IMR-90 (cell line): Measurements from ENCODE around the gene SEL1L2. TPM values are rescaled to one million over a fixed set of nuclear protein-coding genes. Genes with fewer than 3 reads are reported as not detected.

ENCODE experiments used
- ATAC-seq: fragments of 200-7000 bp; cut with Tn5 transposase; 2 replicates; pipeline ENCODE4 v1.9.1; 2020; ENCODE audit warnings: low read depth, mild to moderate bottlenecking, moderate library complexity
- BruUV-seq: library from RNA; stranded (reverse); fragments of 400-500 nt; replicated peaks from 2 replicates; lab custom pipeline; 2021; lab: Mats Ljungman, UMichigan
- CTCF ChIA-PET: fragments of 300-600 bp; formaldehyde crosslinking; extraction: SDS; loops from one replicate; lab custom pipeline; 2021; ENCODE audit warnings: antibody characterized with exemption; lab: Yijun Ruan, JAX
- POLR2A ChIA-PET: fragments of 300-600 bp; sonication (Branson Sonifier 250); formaldehyde crosslinking; loops from one replicate; lab custom pipeline; 2022; ENCODE audit warnings: antibody characterized with exemption; ENCODE audit not compliant: unreplicated experiment; lab: Charles Lee
- DNase-seq: peaks from one replicate; pipeline ENCODE4 v3.0.0; 2013
- H2AFZ ChIP-seq: replicated peaks from 2 replicates; pipeline ENCODE3; 2013; ENCODE audit warnings: low read length, mild to moderate bottlenecking; ENCODE audit not compliant: poor library complexity
- H2AK5ac ChIP-seq: 2 replicates; pipeline ENCODE4 v1.6.1; 2013; ENCODE audit warnings: low read depth, low read length, inconsistent platforms
- H2AK9ac ChIP-seq: replicated peaks from 2 replicates; pipeline ENCODE3; 2013; ENCODE audit warnings: mild to moderate bottlenecking, low read depth, low read length, moderate library complexity; ENCODE audit not compliant: poor library complexity
- H2BK120ac ChIP-seq: 2 replicates; pipeline ENCODE4 v1.6.1; 2013; ENCODE audit warnings: low read depth, low read length, inconsistent platforms
- H2BK15ac ChIP-seq: 3 replicates; pipeline ENCODE4 v1.6.1; 2013; ENCODE audit warnings: low read depth, low read length, inconsistent platforms
- H2BK20ac ChIP-seq: 2 replicates; pipeline ENCODE4 v1.6.1; 2013; ENCODE audit warnings: low read depth, mild to moderate bottlenecking, inconsistent platforms, low read length, moderate library complexity
- H2BK5ac ChIP-seq: 2 replicates; pipeline ENCODE4 v1.6.1; 2013; ENCODE audit warnings: mild to moderate bottlenecking, low read depth, low read length, inconsistent platforms; ENCODE audit not compliant: poor library complexity, severe bottlenecking
- H3K14ac ChIP-seq: replicated peaks from 2 replicates; pipeline ENCODE4 v1.6.1; 2013; ENCODE audit warnings: low read depth, low read length, inconsistent platforms
- H3K18ac ChIP-seq: 2 replicates; pipeline ENCODE4 v1.6.1; 2013; ENCODE audit warnings: low read depth, low read length, control low read depth
- H3K23ac ChIP-seq: 2 replicates; pipeline ENCODE4 v1.6.1; 2013; ENCODE audit warnings: low read depth, low read length, inconsistent platforms
- H3K27ac ChIP-seq: 2 replicates; pipeline ENCODE4 v1.5.1; 2013; ENCODE audit warnings: mild to moderate bottlenecking, control low read depth, low read length; ENCODE audit not compliant: insufficient read depth
- H3K27me3 ChIP-seq: 2 replicates; pipeline ENCODE4 v1.6.1; 2013; ENCODE audit warnings: low read length; ENCODE audit not compliant: control insufficient read depth, insufficient read depth
- H3K36me3 ChIP-seq: 2 replicates; pipeline ENCODE4 v1.6.1; 2013; ENCODE audit warnings: low read length, mixed read lengths; ENCODE audit not compliant: control insufficient read depth, insufficient read depth
- H3K4ac ChIP-seq: 2 replicates; pipeline ENCODE4 v1.6.1; 2013; ENCODE audit warnings: low read depth, low read length, inconsistent platforms
- H3K4me1 ChIP-seq: 2 replicates; pipeline ENCODE4 v1.6.1; 2013; ENCODE audit warnings: low read length, mixed read lengths; ENCODE audit not compliant: control insufficient read depth, insufficient read depth
- H3K4me2 ChIP-seq: 2 replicates; pipeline ENCODE4 v1.6.1; 2013; ENCODE audit warnings: low read depth, mild to moderate bottlenecking, control low read depth, low read length, moderate library complexity
- H3K4me3 ChIP-seq: 2 replicates; pipeline ENCODE4 v1.5.1; 2013; ENCODE audit warnings: low read depth, mild to moderate bottlenecking, control low read depth, low read length, moderate library complexity; ENCODE audit not compliant: insufficient read depth
- H3K56ac ChIP-seq: 2 replicates; pipeline ENCODE4 v1.6.1; 2013; ENCODE audit warnings: low read length, inconsistent platforms; ENCODE audit not compliant: insufficient read depth; ENCODE audit errors: extremely low read depth
- H3K79me1 ChIP-seq, 2 experiments: 2 replicates each; pipeline ENCODE4 v1.6.1; 2013; ENCODE audit warnings: low read length in 2 of 2, inconsistent platforms in 1 of 2, low read depth in 1 of 2
- H3K9ac ChIP-seq: 2 replicates; pipeline ENCODE4 v1.6.1; 2013; ENCODE audit warnings: low read depth, low read length, control low read depth
- H3K9me1 ChIP-seq: 2 replicates; pipeline ENCODE4 v1.6.1; 2013; ENCODE audit warnings: low read length, inconsistent platforms; ENCODE audit not compliant: insufficient read depth
- H3K9me3 ChIP-seq: 2 replicates; pipeline ENCODE4 v1.6.1; 2013; ENCODE audit warnings: low read length; ENCODE audit not compliant: control insufficient read depth, insufficient read depth
- H4K20me1 ChIP-seq: 2 replicates; pipeline ENCODE4 v1.6.1; 2013; ENCODE audit warnings: low read length, inconsistent platforms; ENCODE audit not compliant: insufficient read depth
- H4K5ac ChIP-seq: 2 replicates; pipeline ENCODE4 v1.6.1; 2013; ENCODE audit warnings: mild to moderate bottlenecking, low read depth, low read length, control low read depth
- H4K8ac ChIP-seq, 2 experiments: 2 replicates each; pipeline ENCODE4 v1.6.1; 2013; ENCODE audit warnings: low read depth in 2 of 2, low read length in 2 of 2, control low read depth in 1 of 2, inconsistent platforms in 1 of 2
- H4K91ac ChIP-seq: 2 replicates; pipeline ENCODE4 v1.6.1; 2013; ENCODE audit warnings: low read depth, low read length, inconsistent platforms; ENCODE audit not compliant: insufficient read depth
- BHLHE40 ChIP-seq: fragments of 150-350 bp; IDR thresholded peaks from 2 replicates; pipeline ENCODE4 v1.6.1; 2016; ENCODE audit warnings: mild to moderate bottlenecking, low read depth, low read length
- CEBPB ChIP-seq: IDR thresholded peaks from 2 replicates; pipeline ENCODE4 v1.6.1; 2012; ENCODE audit warnings: low read depth, low read length, improper control_type of control experiment
- CHD1 ChIP-seq: IDR thresholded peaks from 2 replicates; pipeline ENCODE4 v1.6.1; 2012; ENCODE audit warnings: low read depth, low read length, improper control_type of control experiment
- ELK1 ChIP-seq: fragments of 150-350 bp; IDR thresholded peaks from 2 replicates; pipeline ENCODE4 v1.6.1; 2016; ENCODE audit warnings: low read depth, mild to moderate bottlenecking, low read length, moderate library complexity, borderline replicate concordance
- MAFK ChIP-seq: IDR thresholded peaks from 2 replicates; pipeline ENCODE4 v1.6.1; 2012; ENCODE audit warnings: low read depth, low read length, improper control_type of control experiment
- MXI1 ChIP-seq: IDR thresholded peaks from 2 replicates; pipeline ENCODE4 v1.6.1; 2012; ENCODE audit warnings: low read depth, mild to moderate bottlenecking, low read length, moderate library complexity, borderline replicate concordance
- RAD21 ChIP-seq: IDR thresholded peaks from 2 replicates; pipeline ENCODE4 v1.6.1; 2012; ENCODE audit warnings: low read length, improper control_type of control experiment
- RCOR1 ChIP-seq: IDR thresholded peaks from 2 replicates; pipeline ENCODE4 v1.6.1; 2012; ENCODE audit warnings: mild to moderate bottlenecking, low read length, improper control_type of control experiment; ENCODE audit not compliant: insufficient replicate concordance
- RFX5 ChIP-seq: IDR thresholded peaks from 2 replicates; pipeline ENCODE4 v1.8.0; 2012; ENCODE audit warnings: low read depth, mild to moderate bottlenecking, low read length, moderate library complexity
- WGBS, 2 experiments: methylation state at CpG; one replicate each; pipeline versions ENCODE4 v1.1.5 to v1.1.7; 2013; ENCODE audit warnings: missing lambda C conversion rate in 2 of 2; ENCODE audit not compliant: insufficient read length in 1 of 2; ENCODE audit errors: extremely low coverage in 2 of 2; 5-methylcytosine and 5-hydroxymethylcytosine counted together
- dilution Hi-C: fragments of 300-500 bp; cut with HindIII; formaldehyde crosslinking; loops from one replicate; pipeline ENCODE4 v1.14.3; 2018; ENCODE audit warnings: low sequenced_read_pairs; ENCODE audit not compliant: unreplicated experiment
- in situ Hi-C: fragments of 300-500 bp; cut with MboI; formaldehyde crosslinking; loops from 3 replicates; pipeline ENCODE4 v1.14.3; 2019; ENCODE audit warnings: low sequenced_read_pairs, inconsistent platforms, mixed read lengths
- intact Hi-C: fragments of 100-400 bp; cut with micrococcal nuclease; formaldehyde crosslinking; loops from 2 replicates; pipeline ENCODE4 v1.10.0; 2022
- polyA plus RNA-seq, 3 experiments: library from polyadenylated mRNA; depleted of rRNA; stranded (reverse); fragments of >200 nt; gene quantifications; 2 replicates each; pipeline ENCODE4 v1.2.3, GENCODE V29; 2012; ENCODE audit warnings: low replicate concordance in 1 of 3
- total RNA-seq: library from RNA; depleted of rRNA; stranded (reverse); fragments of >200 nt; gene quantifications from 2 replicates; pipeline ENCODE4 v1.2.3, GENCODE V29; 2012
- TF ChIP-seq, protein P1 (sequence below): conservative IDR thresholded peaks from 2 replicates; pipeline ENCODE4 v1.5.1; 2012; ENCODE audit warnings: mild to moderate bottlenecking, low read depth, low read length, improper control_type of control experiment

SEL1L2 gene
- total and polyA plus RNA-seq, 2 of the 4 experiments (the other 2 are of a cell fraction), result not detected

DNA sequence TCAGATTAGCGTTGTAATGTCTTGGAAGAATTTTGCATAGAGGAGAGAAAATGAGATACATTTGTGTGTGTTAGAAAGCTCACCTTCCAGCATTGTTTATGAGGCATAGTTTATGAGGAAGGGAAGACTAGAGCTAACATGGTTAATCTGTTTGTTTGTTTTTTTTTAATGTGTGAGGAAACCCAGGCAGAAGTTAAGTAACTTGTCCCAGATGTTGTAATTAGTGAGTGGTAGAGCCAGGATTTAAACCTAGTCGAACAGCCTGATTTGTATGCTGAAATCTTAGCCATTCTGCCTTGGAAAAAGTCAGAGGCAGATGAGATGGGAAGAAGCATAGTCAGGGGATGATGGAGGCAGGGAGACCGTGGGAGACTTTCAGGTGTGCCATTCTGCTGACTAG lies 176.5 kb downstream of the SEL1L2 start:
- Histone ChIP-seq H3K56ac (no peak overlapping the region), H2AK5ac (no peak overlapping the region), H3K79me1 (peaks cover 0 to 5% of the 10 kb centered on the region in 2 experiments; a peak in 1 of 4 replicates), H3K4me2 (no peak overlapping the region), H4K5ac (no peak overlapping the region), H3K4me3 (no peak overlapping the region), H2BK20ac (no peak overlapping the region), H3K14ac (no peak overlapping the region), H3K23ac (no peak overlapping the region), H3K27ac (no peak overlapping the region), H2AK9ac (no peak overlapping the region), H3K4ac (no peak overlapping the region), H2BK120ac (no peak overlapping the region), H2BK5ac (no peak overlapping the region), H3K18ac (no peak overlapping the region), H4K20me1 (no peaks in the 10 kb centered on the region), H3K36me3 (peaks cover 43% of the 10 kb centered on the region), H2AFZ (no peak overlapping the region), H2BK15ac (no peak overlapping the region), H3K27me3 (no peaks in the 10 kb centered on the region), H3K9ac (no peak overlapping the region), H3K4me1 (no peaks in the 10 kb centered on the region), H3K9me3 (no peaks in the 10 kb centered on the region), H3K9me1 (no peaks in the 10 kb centered on the region), H4K8ac (no peak overlapping the region), H4K91ac (no peak overlapping the region)
- ChIA-PET CTCF (interaction anchor here (0.7 to 1.1 kb wide), 2 partner anchors 25 to 125 kb away, joined by 3 read pairs; no protein-coding TSS in a partner anchor), POLR2A (no interaction called here)
- BruUV-seq, result no TSS peak
- in situ Hi-C loops (no loop called here), intact Hi-C loops (no loop called here), dilution Hi-C loops (no loop called here)
- DNase-seq, result no peak
- ATAC-seq, result no peak
- 90% methylated on average over 1 of the region's 3 CpGs; no CpG with 5 or more reads in 1 of the 2 experiments for WGBS, 2 experiments
- TF ChIP-seq CEBPB (no peak), RFX5 (no peak), CHD1 (no peak), RCOR1 (no peak), BHLHE40 (no peak), MAFK (no peak), RAD21 (no peak), ELK1 (no peak), MXI1 (no peak)
- TF ChIP-seq, protein P1, sequence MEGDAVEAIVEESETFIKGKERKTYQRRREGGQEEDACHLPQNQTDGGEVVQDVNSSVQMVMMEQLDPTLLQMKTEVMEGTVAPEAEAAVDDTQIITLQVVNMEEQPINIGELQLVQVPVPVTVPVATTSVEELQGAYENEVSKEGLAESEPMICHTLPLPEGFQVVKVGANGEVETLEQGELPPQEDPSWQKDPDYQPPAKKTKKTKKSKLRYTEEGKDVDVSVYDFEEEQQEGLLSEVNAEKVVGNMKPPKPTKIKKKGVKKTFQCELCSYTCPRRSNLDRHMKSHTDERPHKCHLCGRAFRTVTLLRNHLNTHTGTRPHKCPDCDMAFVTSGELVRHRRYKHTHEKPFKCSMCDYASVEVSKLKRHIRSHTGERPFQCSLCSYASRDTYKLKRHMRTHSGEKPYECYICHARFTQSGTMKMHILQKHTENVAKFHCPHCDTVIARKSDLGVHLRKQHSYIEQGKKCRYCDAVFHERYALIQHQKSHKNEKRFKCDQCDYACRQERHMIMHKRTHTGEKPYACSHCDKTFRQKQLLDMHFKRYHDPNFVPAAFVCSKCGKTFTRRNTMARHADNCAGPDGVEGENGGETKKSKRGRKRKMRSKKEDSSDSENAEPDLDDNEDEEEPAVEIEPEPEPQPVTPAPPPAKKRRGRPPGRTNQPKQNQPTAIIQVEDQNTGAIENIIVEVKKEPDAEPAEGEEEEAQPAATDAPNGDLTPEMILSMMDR, result no peak
